ENCODE measurements around the gene EARS2. TPM values are rescaled to one million over a fixed set of nuclear protein-coding genes. Genes with fewer than 3 reads are reported as not detected.

EARS2 gene
- total and polyA plus RNA-seq, 4 donors: 17.7 to 25.7 (median 22.3) TPM

GRCh38 chr16:23510164-23510914, 46.8 kb downstream of the EARS2 start, which contains the start of gene GGA2:
Gene GGA2 (minus strand): TSS chr16:23510494. CDS start chr16:23510411, 83 bp downstream.
- 1 to 2% methylated on average over 40 to 71 of the region's 71 CpGs for WGBS, 2 donors
- TF ChIP-seq CTCF (IDR thresholded peaks at IDR 0.05; ENCODE audit: control extremely low read depth, extremely low read depth): no peak
- H3K4me3 ChIP-seq: peak within 1 kb of the TSS; percentile 87
- peak; percentile 92 for ATAC-seq (ENCODE audit: insufficient read depth, low FRiP score)
- H3K27ac ChIP-seq (ENCODE audit: low read depth in 1 of 2, low read length in 1 of 2): peak within 1 kb of the TSS; percentile 91 to 92
- peaks cover 0 to 14% (median 4%) of the 10 kb centered on the region in 5 donors for H3K4me1 ChIP-seq (ENCODE audit: control insufficient read depth in 5 of 5, insufficient read depth in 5 of 5, low read length in 5 of 5)
- H3K9ac ChIP-seq (ENCODE audit: insufficient read depth in 1 of 2, low read length in 2 of 2): peak within 1 kb of the TSS; percentile 44 to 49
- H3K9me3 ChIP-seq (ENCODE audit: control insufficient read depth in 4 of 4, insufficient read depth in 3 of 4, low read length in 3 of 4): no peaks in the 10 kb centered on the region
- peak; percentile 84 to 93 (median 89) for DNase-seq
- peaks cover 0 to 6% (median 0%) of the 10 kb centered on the region in 4 donors for H3K36me3 ChIP-seq (ENCODE audit: control insufficient read depth in 4 of 4, insufficient read depth in 4 of 4, low read length in 4 of 4)
- no peaks in the 10 kb centered on the region for H3K27me3 ChIP-seq (ENCODE audit: control insufficient read depth in 3 of 3, insufficient read depth in 3 of 3, low read length in 2 of 3)

GRCh38 chr16:23509782-23510163, 47.4 kb downstream of the EARS2 start:
- WGBS, 2 donors: 0% methylated on average over 17 of the region's 17 CpGs
- ATAC-seq (ENCODE audit: insufficient read depth, low FRiP score) (peak; percentile 16), DNase-seq (peak; percentile 52 to 70 (median 68))
- peak overlapping the region; percentile 87 for H3K4me3 ChIP-seq
- peaks cover 0 to 15% (median 8%) of the 10 kb centered on the region in 5 donors for H3K4me1 ChIP-seq (ENCODE audit: control insufficient read depth in 5 of 5, insufficient read depth in 5 of 5, low read length in 5 of 5)
- TF ChIP-seq CTCF (IDR thresholded peaks at IDR 0.05; ENCODE audit: control extremely low read depth, extremely low read depth): no peak
- peak overlapping the region; percentile 91 to 92 for H3K27ac ChIP-seq (ENCODE audit: low read depth in 1 of 2, low read length in 1 of 2)
- H3K27me3 ChIP-seq (ENCODE audit: control insufficient read depth in 3 of 3, insufficient read depth in 3 of 3, low read length in 2 of 3): no peaks in the 10 kb centered on the region
- H3K9me3 ChIP-seq (ENCODE audit: control insufficient read depth in 4 of 4, insufficient read depth in 3 of 4, low read length in 3 of 4): no peaks in the 10 kb centered on the region
- H3K36me3 ChIP-seq (ENCODE audit: control insufficient read depth in 4 of 4, insufficient read depth in 4 of 4, low read length in 4 of 4): peaks cover 0 to 4% (median 0%) of the 10 kb centered on the region in 4 donors
- H3K9ac ChIP-seq (ENCODE audit: insufficient read depth in 1 of 2, low read length in 2 of 2): peak overlapping the region; percentile 11 to 33

- Histone ChIP-seq H3K27me3 (ENCODE audit: control insufficient read depth in 3 of 3, insufficient read depth in 3 of 3, low read length in 2 of 3) (no peaks in the 10 kb centered on the region), H3K4me1 (ENCODE audit: control insufficient read depth in 5 of 5, insufficient read depth in 5 of 5, low read length in 5 of 5) (peaks cover 1 to 18% (median 9%) of the 10 kb centered on the region in 5 donors)
- no peak for TF ChIP-seq CTCF (IDR thresholded peaks at IDR 0.05; ENCODE audit: control extremely low read depth, extremely low read depth)
Observed at GRCh38 chr16:23509441-23509754, 47.8 kb downstream of the EARS2 start.

More at GRCh38 chr16:23509441-23509754, 47.8 kb downstream of the EARS2 start:
- no peaks in the 10 kb centered on the region for H3K9me3 ChIP-seq (ENCODE audit: control insufficient read depth in 4 of 4, insufficient read depth in 3 of 4, low read length in 3 of 4)
- no peak for DNase-seq
- WGBS, 2 donors: 3 to 13% methylated on average over 5 of the region's 5 CpGs
- peaks cover 0 to 3% (median 0%) of the 10 kb centered on the region in 4 donors for H3K36me3 ChIP-seq (ENCODE audit: control insufficient read depth in 4 of 4, insufficient read depth in 4 of 4, low read length in 4 of 4)
- H3K4me3 ChIP-seq: peak overlapping the region; percentile 62
- no peak for ATAC-seq (ENCODE audit: insufficient read depth, low FRiP score)
- peak overlapping the region in 1 of 2 donors; percentile 82 for H3K27ac ChIP-seq (ENCODE audit: low read depth in 1 of 2, low read length in 1 of 2)
- H3K9ac ChIP-seq (ENCODE audit: insufficient read depth in 1 of 2, low read length in 2 of 2): peak overlapping the region; percentile 33 to 44

Data from lung (tissue), 12 donors.